NCI-H345 treated with DMSO at 0.1 percent for 48 hours (cell line): Measurements from ENCODE around the gene SBF2.
"Not testable (repeated sequence)": the region's sequence is repeated elsewhere in the genome, so short reads cannot be mapped to it uniquely, and the experiment has no call there.

ENCODE experiments used
- DNase-seq: peaks from one replicate; lab custom pipeline; 2025; ENCODE audit not compliant: unreplicated experiment; lab: John Stamatoyannopoulos, UW

SBF2 gene

DNA sequence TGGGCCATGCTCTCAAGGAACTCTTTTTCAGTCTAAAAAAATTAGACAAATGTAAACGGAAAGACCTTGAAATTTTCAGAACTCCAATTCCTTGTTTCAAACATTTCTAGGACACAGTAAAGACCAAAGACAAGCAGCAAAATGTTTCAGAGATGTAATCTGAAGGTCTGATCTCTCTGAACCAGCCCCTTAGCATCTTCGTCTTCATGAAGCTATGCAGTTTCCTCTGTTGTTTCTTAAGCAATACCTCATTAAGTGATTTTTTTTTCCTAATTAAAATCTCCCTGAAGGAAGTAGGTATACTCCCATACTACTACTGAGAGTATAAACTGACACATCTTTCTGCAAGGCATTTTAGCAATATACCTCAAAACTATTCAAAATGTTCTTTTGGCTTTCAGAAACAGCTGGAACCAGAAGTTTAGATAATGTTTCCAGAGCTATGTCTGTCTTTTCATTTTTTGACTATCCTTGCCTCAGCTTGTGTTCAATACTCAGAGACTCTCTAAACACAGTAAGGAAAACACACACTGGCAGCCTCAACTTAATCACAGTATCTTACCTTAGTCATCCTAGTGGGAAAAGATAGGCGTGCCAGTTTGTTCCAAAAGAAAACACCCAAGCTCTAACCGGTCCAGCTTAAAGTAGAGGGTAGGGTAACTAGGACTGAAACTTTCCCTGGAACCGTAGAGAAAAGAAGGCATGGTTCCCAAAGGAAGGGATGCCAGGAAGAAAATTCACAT is 25.1 kb downstream of the SBF2 start:
- DNase-seq = no peak

GRCh38 chr11:10267821-10268220 is 26.2 kb downstream of the SBF2 start:
- no peak for DNase-seq

- DNase-seq = no peak
These were observed 28.1 kb downstream of the SBF2 start for GRCh38 chr11:10265936-10266335.

DNA sequence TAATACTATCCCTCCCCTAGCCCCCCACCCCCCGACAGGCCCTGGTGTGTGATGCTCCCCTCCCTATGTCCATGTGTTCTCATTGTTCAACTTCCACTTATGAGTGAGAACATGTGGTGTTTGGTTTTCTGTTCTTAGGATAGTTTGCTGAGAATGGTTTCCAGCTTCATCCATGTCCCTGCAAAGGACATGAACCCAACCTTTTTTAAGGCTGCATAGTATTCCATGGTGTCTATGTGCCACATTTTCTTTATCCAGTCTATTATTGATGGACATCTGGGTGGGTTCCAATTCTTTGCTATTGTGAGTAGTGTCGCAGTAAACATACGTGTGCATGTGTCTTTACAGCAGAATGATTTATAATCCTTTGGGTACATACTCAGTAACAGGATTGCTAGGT is 29.3 kb downstream of the SBF2 start:
- not testable (repeated sequence) for DNase-seq

GRCh38 chr11:10263929-10264328 is 30.1 kb downstream of the SBF2 start:
- DNase-seq = no peak

GRCh38 chr11:10261821-10262220 is 32.2 kb downstream of the SBF2 start:
- no peak for DNase-seq

GRCh38 chr11:10257478-10257877 is 36.5 kb downstream of the SBF2 start:
- DNase-seq = no peak

DNA sequence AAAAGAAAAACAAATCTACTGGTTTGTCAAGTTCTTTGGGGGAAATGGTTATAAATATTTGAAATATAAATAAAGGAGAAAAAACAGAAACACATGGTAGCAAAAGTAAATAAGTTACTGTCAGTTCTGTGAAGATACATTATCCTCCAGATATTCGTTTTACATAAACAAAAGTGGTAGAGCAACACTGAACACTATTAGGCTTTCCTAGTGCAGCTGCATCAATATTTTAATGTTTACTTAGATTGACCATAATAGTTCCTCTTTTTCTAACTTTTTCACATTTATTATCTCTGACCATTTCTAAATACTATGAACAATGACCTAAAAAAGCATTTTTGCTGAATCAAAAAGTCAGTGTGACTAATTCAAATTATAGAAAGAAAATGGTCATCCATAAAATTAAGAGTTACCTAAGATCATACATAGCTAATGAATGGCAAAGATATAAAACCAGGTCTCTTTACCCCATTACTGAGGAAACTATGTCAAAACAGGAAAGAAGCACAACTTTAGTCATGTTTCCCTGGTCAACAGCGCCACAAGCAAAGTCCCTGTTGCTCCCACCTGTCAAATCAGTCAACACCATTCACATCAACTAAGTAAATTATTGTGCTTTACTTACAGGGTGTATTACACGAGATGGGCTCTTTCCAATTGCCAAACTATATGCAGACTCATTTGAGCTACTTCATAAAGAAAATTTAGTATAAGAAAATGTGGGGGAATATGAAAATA is 38.5 kb downstream of the SBF2 start:
- DNase-seq = no peak

GRCh38 chr11:10249448-10250131 is 44.4 kb downstream of the SBF2 start:
- not testable (repeated sequence) for DNase-seq

DNA sequence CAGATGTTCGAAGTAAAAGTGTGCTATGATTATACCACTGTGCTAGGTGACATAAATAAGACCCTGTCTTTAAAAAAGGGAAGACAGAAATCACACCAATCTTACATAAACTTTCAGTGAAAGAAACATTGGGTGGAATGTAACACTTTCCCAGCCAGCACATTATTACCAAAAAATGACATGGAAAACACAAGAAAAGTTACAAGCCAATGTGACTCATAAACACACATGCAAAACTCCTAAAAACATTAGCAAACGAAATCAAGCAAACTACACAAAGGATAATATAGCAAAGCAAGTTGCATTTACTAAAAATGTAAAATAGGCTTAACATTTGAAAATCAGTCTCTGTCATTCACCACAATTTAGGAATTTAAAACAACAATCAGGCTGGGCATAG is 47.0 kb downstream of the SBF2 start:
- no peak for DNase-seq

DNA sequence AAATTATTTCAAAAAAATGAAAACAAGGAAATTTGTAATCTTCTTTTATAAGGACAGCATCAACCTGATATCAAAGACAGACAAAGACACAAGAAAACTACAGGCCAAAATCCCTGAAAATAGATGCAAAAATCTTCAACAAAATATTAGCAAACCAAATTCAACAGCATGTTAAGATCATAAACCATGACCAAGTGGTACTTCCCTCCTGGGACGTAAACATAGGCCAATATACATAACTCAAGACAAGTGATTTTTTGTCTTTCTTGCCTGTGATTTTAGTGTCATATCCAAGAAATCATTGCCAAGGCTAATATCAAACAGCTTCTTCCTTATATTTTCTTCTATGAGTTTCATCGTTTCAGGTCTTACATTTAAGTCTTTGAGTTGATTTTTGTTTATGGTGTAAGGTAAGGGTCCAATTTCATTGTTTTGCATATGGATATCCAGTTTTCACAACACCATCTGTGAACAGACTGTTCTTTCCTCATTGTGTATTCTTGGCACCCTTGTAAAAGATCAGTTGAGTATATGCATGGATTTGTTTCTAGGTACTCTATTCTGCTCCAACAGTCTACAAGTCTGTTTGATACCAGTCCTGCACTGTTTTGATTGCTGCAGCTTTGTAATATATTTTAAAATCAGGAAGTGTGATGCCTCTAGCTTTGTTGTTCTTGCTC is 50.0 kb downstream of the SBF2 start:
- DNase-seq = no peak

- DNase-seq = no peak
These were observed 57.2 kb downstream of the SBF2 start for GRCh38 chr11:10236840-10237239.

DNA sequence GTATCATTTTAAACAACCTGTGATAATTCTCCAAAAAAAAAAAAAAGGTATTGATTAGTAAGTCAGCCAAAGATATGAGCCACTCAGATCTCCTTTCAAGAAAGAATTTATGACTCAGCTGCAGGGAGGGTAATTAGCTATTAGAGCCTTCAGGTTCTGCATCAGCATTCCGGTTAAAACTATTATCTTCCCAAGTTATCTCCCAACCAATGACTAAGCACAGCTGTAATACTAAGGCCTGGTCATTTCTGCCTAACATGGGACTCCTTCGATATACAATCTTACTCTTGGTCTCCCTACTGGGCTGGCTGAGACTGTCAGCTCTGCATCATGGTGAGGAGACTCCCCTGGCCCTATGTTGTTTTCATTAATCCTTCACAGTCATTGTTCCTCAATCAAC is 60.4 kb downstream of the SBF2 start:
- no peak for DNase-seq

DNA sequence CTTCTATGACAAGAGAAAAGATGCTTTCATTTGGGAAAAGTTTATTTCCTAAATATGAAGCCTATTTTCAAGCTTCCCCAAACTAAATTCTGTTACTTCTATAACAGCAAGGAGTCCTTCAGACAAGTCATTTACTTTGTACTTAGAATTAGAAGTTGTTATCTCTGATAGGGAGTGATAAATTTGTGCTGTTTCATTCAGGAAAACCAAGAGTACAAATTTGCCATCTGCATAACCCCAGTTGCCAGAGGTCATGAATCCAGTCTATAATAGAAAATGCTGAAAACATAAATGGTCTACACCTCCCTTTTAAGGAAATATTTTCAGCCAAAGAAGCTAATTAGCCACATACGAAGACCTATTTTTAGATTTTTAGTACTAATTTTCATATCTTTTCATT is 61.3 kb downstream of the SBF2 start:
- DNase-seq = no peak

GRCh38 chr11:10231803-10232202 is 62.2 kb downstream of the SBF2 start:
- DNase-seq = not testable (repeated sequence)

DNA sequence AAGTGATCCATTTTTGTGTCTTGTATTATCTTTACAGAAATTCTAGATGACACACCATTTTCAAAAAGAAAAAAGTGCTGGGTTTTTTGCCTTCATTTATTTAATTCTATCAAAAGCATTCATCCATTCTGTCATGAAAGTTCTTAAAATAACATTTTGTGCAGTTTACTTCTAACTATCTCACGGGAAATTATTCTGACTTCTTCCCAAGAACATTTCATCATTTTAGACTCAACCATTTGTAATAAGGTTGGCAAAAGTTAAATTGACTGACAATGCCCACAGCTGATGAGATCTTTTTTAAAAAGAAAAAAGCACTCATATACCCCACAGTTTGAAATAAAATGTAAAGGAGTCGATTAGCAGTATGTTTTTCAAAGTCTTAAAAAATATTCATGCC is 68.5 kb downstream of the SBF2 start:
- no peak for DNase-seq

GRCh38 chr11:10222399-10222798 is 71.6 kb downstream of the SBF2 start:
- no peak for DNase-seq

DNA sequence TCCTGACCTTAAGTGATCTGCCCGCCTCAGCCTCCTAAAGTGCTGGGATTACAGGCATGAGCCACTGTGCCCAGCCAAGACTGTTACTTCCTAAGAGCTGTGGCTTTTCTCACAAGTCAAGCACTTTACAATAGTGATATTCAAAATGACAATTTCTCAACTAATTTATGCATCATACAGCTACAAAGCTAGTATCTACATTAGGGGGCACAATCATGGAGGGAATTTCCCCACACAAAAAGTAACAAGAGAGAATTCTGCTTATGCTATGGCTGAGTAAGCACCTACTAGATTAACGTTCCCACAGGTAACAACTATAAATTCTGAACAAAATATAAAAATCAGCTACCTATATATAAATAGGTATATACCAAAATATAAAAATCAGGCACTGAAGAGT is 72.7 kb downstream of the SBF2 start:
- no peak for DNase-seq

GRCh38 chr11:10211470-10211869 is 82.5 kb downstream of the SBF2 start:
- DNase-seq = no peak

GRCh38 chr11:10209326-10209725 is 84.7 kb downstream of the SBF2 start:
- no peak for DNase-seq

DNA sequence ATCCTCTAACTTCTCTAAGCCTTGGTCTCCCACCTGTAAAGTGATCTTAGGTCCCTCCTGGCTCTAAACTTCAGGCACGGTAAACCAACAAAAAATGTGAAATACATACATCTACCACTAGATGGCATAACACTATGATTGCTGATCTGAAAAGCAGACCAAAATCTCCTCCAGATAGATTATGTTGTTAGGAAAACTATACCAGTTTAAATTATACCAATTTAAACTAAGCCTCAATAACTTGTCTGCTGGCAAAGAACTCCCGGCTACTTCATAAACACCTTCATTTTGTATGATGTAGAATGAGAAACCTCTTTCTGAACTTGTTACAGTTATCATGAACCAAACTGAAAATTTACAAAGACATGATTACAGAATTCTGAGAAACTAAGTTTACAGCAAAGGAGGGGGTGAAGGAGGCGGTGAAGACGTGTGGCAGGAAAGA is 85.9 kb downstream of the SBF2 start:
- peak; percentile 25 for DNase-seq
